Endothelial cell of umbilical vein (primary cell): Measurements from ENCODE around the gene SEPTIN3. TPM values are rescaled to one million over a fixed set of nuclear protein-coding genes. Genes with fewer than 3 reads are reported as not detected.

Source experiments
- BruUV-seq: library from RNA; stranded (reverse); fragments of 400-500 nt; replicated peaks from 2 replicates; lab custom pipeline; 2021; lab: Mats Ljungman, UMichigan
- CTCF ChIA-PET: fragments of 300-600, 350-600 bp; sonication (Branson Sonifier 250); formaldehyde crosslinking; loops from one replicate; lab custom pipeline; 2021; ENCODE audit warnings: antibody characterized with exemption, inconsistent platforms; lab: Charles Lee
- POLR2A ChIA-PET: fragments of 300-600, 350-600 bp; sonication (Branson Sonifier 250); formaldehyde crosslinking; loops from one replicate; lab custom pipeline; 2021; ENCODE audit warnings: antibody characterized with exemption, inconsistent platforms; lab: Charles Lee
- DNase-seq: peaks from one replicate; pipeline ENCODE4 v3.0.0-alpha.2; 2011; ENCODE audit warnings: low read depth, low spot score
- FAIRE-seq: peaks from 2 replicates; lab custom pipeline; 2011; peaks lifted over from hg19 to GRCh38; lab: Jason Lieb, UNC
- H2AFZ ChIP-seq: 2 replicates; pipeline ENCODE4 v1.6.0; 2012; ENCODE audit warnings: low read depth, low read length, control low read depth, inconsistent platforms
- H3K27ac ChIP-seq: 2 replicates; pipeline ENCODE4 v1.5.1; 2011; ENCODE audit warnings: low read depth, mild to moderate bottlenecking, control low read depth, low read length, moderate library complexity; ENCODE audit not compliant: insufficient read depth
- H3K27me3 ChIP-seq, 2 experiments: 2 replicates each; pipeline versions ENCODE4 v1.6.0 to v1.6.1; 2011; ENCODE audit warnings: low read length in 2 of 2, mixed read lengths in 1 of 2; ENCODE audit not compliant: control insufficient read depth in 2 of 2, insufficient read depth in 2 of 2
- H3K36me3 ChIP-seq, 2 experiments: 2 replicates in 1 of 2; 3 replicates in 1 of 2; pipeline ENCODE4 v1.5.1; 2011; ENCODE audit warnings: low read length in 2 of 2, mild to moderate bottlenecking in 1 of 2, moderate library complexity in 1 of 2; ENCODE audit not compliant: control insufficient read depth in 2 of 2, insufficient read depth in 2 of 2; ENCODE audit errors: extremely low read depth in 1 of 2
- H3K4me1 ChIP-seq: 3 replicates; pipeline ENCODE4 v1.5.1; 2011; ENCODE audit warnings: mild to moderate bottlenecking, low read length; ENCODE audit not compliant: control insufficient read depth, insufficient read depth; ENCODE audit errors: extremely low read depth
- H3K4me2 ChIP-seq: 2 replicates; pipeline ENCODE4 v1.6.1; 2011; ENCODE audit warnings: low read length, control low read depth, mixed read lengths; ENCODE audit not compliant: insufficient read depth
- H3K4me3 ChIP-seq, 3 experiments: fragments of 200-600 bp in 1 of 3; sonication (generic), shearing (Covaris generic) in 1 of 3; replicated peaks in 1 of 3; 2 replicates each; pipeline ENCODE4 v1.5.1; 2011 to 2016; ENCODE audit warnings: control low read depth in 3 of 3, low read length in 3 of 3, mild to moderate bottlenecking in 2 of 3, inconsistent platforms in 1 of 3, low read depth in 1 of 3, moderate library complexity in 1 of 3; ENCODE audit not compliant: insufficient read depth in 1 of 3
- H3K79me2 ChIP-seq: 2 replicates; pipeline ENCODE4 v1.6.0; 2012; ENCODE audit warnings: low read length, inconsistent platforms; ENCODE audit not compliant: control insufficient read depth, insufficient read depth
- H3K9ac ChIP-seq: replicated peaks from 2 replicates; pipeline ENCODE3; 2011; ENCODE audit warnings: low read length, control low read depth; ENCODE audit not compliant: insufficient read depth; ENCODE audit errors: extremely low read depth
- H3K9me1 ChIP-seq: replicated peaks from 3 replicates; pipeline ENCODE4 v1.6.0; 2011; ENCODE audit warnings: mild to moderate bottlenecking, low read length; ENCODE audit not compliant: control insufficient read depth, insufficient read depth; ENCODE audit errors: extremely low read depth
- H3K9me3 ChIP-seq: replicated peaks from 2 replicates; pipeline ENCODE4 v1.5.1; 2012; ENCODE audit warnings: low read length, inconsistent platforms; ENCODE audit not compliant: control insufficient read depth, insufficient read depth
- H4K20me1 ChIP-seq: replicated peaks from 2 replicates; pipeline ENCODE3; 2011; ENCODE audit warnings: mild to moderate bottlenecking, low read length; ENCODE audit not compliant: control insufficient read depth, insufficient read depth; ENCODE audit errors: extremely low read depth
- EZH2 ChIP-seq: IDR thresholded peaks from 2 replicates; pipeline ENCODE4 v1.6.1; 2012; ENCODE audit warnings: borderline replicate concordance, low read depth, mild to moderate bottlenecking, moderate library complexity, low read length, inconsistent platforms; ENCODE audit not compliant: severe bottlenecking
- FOS ChIP-seq: IDR thresholded peaks from 2 replicates; pipeline ENCODE4 v1.6.1; 2011; ENCODE audit warnings: mild to moderate bottlenecking, low read length, moderate library complexity, borderline replicate concordance; ENCODE audit not compliant: insufficient read depth
- GATA2 ChIP-seq: IDR thresholded peaks from 2 replicates; pipeline ENCODE4 v1.7.0; 2011; ENCODE audit warnings: low read depth, mild to moderate bottlenecking, moderate library complexity, mixed read lengths, low read length; ENCODE audit not compliant: insufficient read length, insufficient read depth
- JUN ChIP-seq: IDR thresholded peaks from 2 replicates; pipeline ENCODE4 v1.6.1; 2011; ENCODE audit warnings: borderline replicate concordance, low read depth; ENCODE audit not compliant: insufficient read length, insufficient read depth
- MYC ChIP-seq: IDR thresholded peaks from one replicate; pipeline ENCODE4 v1.6.1; 2011; ENCODE audit warnings: mild to moderate bottlenecking, low read depth, low read length
- POLR2A ChIP-seq: IDR thresholded peaks from 2 replicates; pipeline ENCODE4 v1.6.1; 2012; ENCODE audit warnings: low read depth, mild to moderate bottlenecking, control low read depth, low read length
- POLR2AphosphoS5 ChIP-seq: IDR thresholded peaks from 2 replicates; pipeline ENCODE4 v1.6.1; 2012; ENCODE audit warnings: low read depth, mild to moderate bottlenecking, control low read depth, low read length, moderate library complexity; ENCODE audit not compliant: insufficient read depth
- dilution Hi-C: fragments of 300-500 bp; cut with MboI; formaldehyde crosslinking; loops from one replicate; pipeline ENCODE4 v1.15.0; 2019; ENCODE audit warnings: low sequenced_read_pairs; ENCODE audit not compliant: extremely low pct_ligation_motif_present
- intact Hi-C: fragments of 100-400 bp; cut with micrococcal nuclease; formaldehyde crosslinking; loops from one replicate; pipeline ENCODE4 v1.10.0; 2022
- polyA plus RNA-seq, 4 experiments: library from polyadenylated mRNA; depleted of rRNA in 3 of 4; stranded (reverse) in 3 of 4; unstranded in 1 of 4; fragments of >200 nt; gene quantifications; 2 replicates each; pipeline versions ENCODE4 v1.2.1 to v1.2.3, GENCODE V29; 2011 to 2012; ENCODE audit warnings: missing spikeins in 1 of 4
- total RNA-seq: library from RNA; stranded (reverse); gene quantifications from 2 replicates; pipeline ENCODE4 v1.2.3, GENCODE V29; 2021
- TF ChIP-seq, protein P1 (sequence below), 2 donors: IDR thresholded peaks; 1 replicate in 1 of 2; 2 replicates in 1 of 2; pipeline ENCODE4 v1.5.1; 2011; ENCODE audit warnings: low read length in 2 of 2, mild to moderate bottlenecking in 2 of 2, moderate library complexity in 2 of 2, control low read depth in 1 of 2, inconsistent platforms in 1 of 2, low read depth in 1 of 2; ENCODE audit not compliant: insufficient read depth in 1 of 2; ENCODE audit errors: extremely low read depth in 1 of 2
- TF ChIP-seq, protein P2 (sequence below): IDR thresholded peaks from 2 replicates; pipeline ENCODE4 v1.6.1; 2011; ENCODE audit not compliant: insufficient read depth, insufficient read length

Gene SEPTIN3
- total and polyA plus RNA-seq, 2 donors (not counting 3 experiments of a cell fraction or from before 2014, with no cell fraction given) = 0.08 to 0.18 TPM

DNA sequence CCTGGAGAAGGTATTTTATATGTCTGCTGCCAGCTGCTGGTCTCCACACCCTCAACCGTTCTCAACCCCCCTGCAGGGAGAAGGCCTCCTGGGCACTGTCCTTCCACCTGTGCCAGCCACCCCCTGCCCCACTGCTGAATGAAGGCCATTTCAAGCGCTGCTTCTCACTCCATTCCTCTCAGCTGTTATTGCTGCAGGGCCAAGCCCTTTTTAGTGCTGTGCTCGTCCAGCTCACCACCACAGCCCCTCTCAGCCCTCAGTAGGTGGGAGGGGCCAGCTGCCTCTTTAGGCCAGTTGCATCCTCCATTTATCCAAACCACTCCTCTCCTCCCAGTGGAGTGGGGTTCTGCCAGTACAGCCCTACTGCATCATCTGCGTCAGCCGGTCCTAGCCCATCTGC, 27.6 kb downstream of the SEPTIN3 start:
- H3K4me2 ChIP-seq = no peak overlapping the region
- DNase-seq (no peak), FAIRE-seq (no peak)
- H3K36me3 ChIP-seq = no peaks in the 10 kb centered on the region
- intact Hi-C loops (no loop called here), dilution Hi-C loops (no loop called here)
- no peaks in the 10 kb centered on the region for H4K20me1 ChIP-seq
- H3K27me3 ChIP-seq = peaks cover 0 to 12% of the 10 kb centered on the region in 2 experiments
- POLR2A ChIA-PET = no interaction called here
- H3K4me3 ChIP-seq = no peak overlapping the region
- CTCF ChIA-PET = no interaction called here
- TF ChIP-seq, protein P1, sequence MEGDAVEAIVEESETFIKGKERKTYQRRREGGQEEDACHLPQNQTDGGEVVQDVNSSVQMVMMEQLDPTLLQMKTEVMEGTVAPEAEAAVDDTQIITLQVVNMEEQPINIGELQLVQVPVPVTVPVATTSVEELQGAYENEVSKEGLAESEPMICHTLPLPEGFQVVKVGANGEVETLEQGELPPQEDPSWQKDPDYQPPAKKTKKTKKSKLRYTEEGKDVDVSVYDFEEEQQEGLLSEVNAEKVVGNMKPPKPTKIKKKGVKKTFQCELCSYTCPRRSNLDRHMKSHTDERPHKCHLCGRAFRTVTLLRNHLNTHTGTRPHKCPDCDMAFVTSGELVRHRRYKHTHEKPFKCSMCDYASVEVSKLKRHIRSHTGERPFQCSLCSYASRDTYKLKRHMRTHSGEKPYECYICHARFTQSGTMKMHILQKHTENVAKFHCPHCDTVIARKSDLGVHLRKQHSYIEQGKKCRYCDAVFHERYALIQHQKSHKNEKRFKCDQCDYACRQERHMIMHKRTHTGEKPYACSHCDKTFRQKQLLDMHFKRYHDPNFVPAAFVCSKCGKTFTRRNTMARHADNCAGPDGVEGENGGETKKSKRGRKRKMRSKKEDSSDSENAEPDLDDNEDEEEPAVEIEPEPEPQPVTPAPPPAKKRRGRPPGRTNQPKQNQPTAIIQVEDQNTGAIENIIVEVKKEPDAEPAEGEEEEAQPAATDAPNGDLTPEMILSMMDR (IDR thresholded peaks at IDR 0.05; ENCODE audit: extremely low read depth in 1 of 2, insufficient read depth in 1 of 2, low read depth in 1 of 2, low read length in 2 of 2) = no peak
- TF ChIP-seq MYC (no peak), POLR2A (no peak), EZH2 (no peak), GATA2 (no peak), JUN (no peak), POLR2AphosphoS5 (no peak), FOS (no peak)
- TF ChIP-seq, protein P2, sequence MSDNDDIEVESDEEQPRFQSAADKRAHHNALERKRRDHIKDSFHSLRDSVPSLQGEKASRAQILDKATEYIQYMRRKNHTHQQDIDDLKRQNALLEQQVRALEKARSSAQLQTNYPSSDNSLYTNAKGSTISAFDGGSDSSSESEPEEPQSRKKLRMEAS = no peak
- H3K9ac ChIP-seq = no peak overlapping the region
- H3K9me1 ChIP-seq = no peaks in the 10 kb centered on the region
- no peaks in the 10 kb centered on the region for H3K4me1 ChIP-seq
- no peak overlapping the region for H2AFZ ChIP-seq
- BruUV-seq = no TSS peak
- H3K27ac ChIP-seq = no peak overlapping the region
- H3K79me2 ChIP-seq = no peaks in the 10 kb centered on the region
- no peaks in the 10 kb centered on the region for H3K9me3 ChIP-seq
